ENCODE measurements around the gene COG4. TPM values are rescaled to one million over a fixed set of nuclear protein-coding genes. Genes with fewer than 3 reads are reported as not detected.

The COG4 gene
- 10 to 100 TPM; 33.9 to 41.2 TPM for total RNA-seq
- long read RNA-seq, transcript COG4-201 (19 exons, 2,833 nt) = major isoform, 93 of 109 reads
- long read RNA-seq, partial matches to known transcripts = 4 of 109 reads
- long read RNA-seq, other reads (novel, unspliced or antisense) = 10 of 109 reads

DNA sequence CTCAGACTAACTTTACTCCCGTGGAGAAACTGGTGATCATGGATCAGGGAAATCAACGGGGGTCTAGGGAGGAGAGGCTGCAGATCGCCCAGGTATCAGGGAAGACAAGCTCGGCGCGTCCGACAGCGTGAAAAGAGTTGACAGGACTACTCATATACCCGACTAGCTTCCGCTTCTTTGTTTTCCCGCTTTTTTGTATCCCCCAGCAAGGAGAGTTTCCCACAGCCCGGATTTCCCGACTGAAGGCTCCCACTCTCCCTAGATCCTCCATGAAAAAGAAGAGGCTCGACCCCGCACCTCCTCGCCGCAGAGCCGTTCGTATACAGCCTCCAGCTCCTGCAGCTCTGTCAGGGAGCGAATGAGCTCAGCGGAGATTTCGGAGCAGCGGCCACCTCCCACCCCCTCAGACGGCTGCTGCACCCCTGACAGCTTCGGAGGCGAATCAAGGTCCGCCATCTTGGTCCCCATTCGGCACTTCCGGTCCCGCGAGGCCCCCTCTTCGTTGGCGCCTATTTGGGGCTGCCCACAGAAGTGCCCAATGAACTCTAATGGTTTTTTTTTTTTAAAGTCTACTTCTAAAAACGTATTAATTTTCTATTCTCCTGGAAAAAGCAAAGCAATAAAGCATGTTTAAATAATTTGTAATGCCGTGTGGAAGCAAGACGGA, at the start of gene COG4:
TSS of gene COG4 (minus strand) at position 479 of the 667 bp plus-strand sequence. CDS start at position 468, 11 bp downstream.
- DNase-seq (peak; percentile 91), ATAC-seq (peak; percentile 91 to 92)
- intact Hi-C loops (cut with DNase I) = no loop called here

DNA sequence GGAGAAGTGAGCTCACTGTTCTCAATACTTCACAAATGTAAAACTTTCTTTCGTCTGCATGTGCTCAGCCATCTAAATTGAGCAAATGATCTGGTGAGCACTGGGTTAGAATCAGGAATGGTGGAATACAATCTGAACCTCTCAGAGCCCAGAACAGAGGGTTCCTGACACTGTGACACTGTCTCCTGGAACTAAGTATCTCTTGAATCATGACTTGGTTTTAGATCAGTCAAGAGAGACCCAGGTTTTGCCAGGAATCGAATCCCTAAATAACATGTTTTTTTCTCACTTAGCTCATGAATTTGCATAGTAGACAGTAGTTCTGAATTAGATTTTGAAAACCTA, 49.5 kb upstream of the COG4 start:
- intact Hi-C loops (cut with DNase I) = loop anchor here in 1 of 2 donors (5.0 kb wide), 1 partner anchor 46 kb away; no protein-coding TSS in a partner anchor
- ATAC-seq (no peak), DNase-seq (no peak)

DNA sequence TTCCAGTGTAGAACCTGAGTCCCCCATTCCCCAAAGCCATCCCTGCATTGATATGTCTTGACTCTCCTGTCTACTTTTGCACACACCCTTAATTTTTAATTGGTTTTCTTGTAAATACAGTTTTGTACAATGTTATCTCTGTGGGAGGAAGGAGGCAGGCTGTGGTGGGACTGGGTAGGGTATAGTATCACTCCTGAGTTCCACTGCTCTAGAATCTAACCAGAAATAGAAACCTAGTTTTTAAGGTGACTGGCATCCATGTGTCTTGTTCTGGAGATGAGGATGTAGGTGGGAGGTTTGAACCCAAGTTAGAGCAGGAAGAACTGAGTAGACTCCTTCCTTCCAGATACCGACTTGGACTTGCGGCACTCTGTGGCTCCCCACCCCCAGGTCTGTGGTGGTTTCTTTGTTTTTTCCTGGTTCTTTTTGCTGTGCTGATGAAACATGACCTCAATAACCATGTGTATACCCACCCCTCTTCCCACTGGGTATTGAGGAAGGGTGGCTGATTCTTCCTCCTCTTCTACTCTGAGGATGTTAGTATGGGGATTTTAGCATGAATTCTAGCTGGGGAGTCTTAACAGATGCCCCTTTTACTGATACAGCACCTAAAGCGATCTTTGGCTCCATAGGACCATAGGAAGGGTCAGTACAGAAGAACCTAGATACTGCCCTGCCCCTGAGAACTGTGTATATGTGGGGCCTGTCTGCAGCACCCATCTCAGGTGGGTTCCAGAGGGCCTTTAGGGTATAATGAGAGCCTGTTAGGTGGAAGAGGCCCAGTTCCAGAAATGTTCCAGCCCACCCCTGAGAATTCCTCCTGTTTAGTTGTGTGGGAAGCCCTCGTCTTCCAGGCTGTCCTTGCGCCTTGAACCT, 48.9 kb upstream of the COG4 start:
- ATAC-seq (no peak), DNase-seq (no peak)
- intact Hi-C loops (cut with DNase I) = loop anchor here in 1 of 2 donors (5.0 kb wide), 1 partner anchor 45 kb away; no protein-coding TSS in a partner anchor

DNA sequence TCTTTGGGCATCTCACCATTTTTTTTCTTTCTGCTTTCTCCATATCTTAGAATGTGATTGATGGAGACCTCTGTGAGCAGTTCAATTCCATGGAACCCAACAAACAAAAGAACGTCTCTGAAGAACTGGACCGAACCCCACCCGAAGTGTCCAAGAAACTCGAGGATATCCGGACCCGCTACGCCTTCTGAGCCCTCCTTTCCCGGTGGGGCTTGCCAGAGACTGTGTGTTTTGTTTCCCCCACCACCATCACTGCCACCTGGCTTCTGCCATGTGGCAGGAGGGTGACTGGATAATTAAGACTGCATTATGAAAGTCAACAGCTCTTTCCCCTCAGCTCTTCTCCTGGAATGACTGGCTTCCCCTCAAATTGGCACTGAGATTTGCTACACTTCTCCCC, 48.3 kb upstream of the COG4 start:
- ATAC-seq (no peak), DNase-seq (no peak)
- intact Hi-C loops (cut with DNase I) = loop anchor here in 1 of 2 donors (5.0 kb wide), 1 partner anchor 44 kb away; no protein-coding TSS in a partner anchor

DNA sequence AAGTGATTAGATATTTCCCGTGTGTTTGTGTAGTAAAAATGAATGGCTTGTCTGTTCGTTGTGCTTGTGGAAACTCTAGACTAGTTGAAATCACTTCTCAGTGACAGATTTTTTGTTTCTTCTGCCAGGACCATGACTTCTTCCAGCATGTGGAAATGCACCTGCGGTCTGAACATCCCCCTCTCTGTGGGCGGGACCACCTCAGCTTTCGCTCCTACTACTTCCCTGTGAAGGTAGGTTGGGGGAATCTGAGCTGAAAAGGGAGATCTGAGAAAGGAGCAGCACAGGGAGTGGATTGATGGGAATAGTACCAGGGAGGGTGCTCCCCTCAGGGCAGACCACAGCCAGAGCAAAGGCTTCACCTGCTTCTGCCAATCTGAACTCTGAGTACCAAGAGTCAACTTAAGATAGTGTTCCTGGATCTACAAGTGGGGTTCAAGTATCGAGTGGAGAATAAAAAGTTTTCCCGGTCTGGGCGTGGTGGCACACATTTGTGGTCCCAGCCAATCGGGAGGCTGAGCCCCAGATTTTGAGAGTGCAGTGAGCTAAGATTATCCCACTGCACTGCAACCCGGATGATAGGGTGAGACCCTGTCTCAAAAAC, 47.7 kb upstream of the COG4 start:
- no peak for DNase-seq
- intact Hi-C loops (cut with DNase I) = loop anchor here in 1 of 2 donors (5.0 kb wide), 1 partner anchor 44 kb away; no protein-coding TSS in a partner anchor
- no peak for ATAC-seq

DNA sequence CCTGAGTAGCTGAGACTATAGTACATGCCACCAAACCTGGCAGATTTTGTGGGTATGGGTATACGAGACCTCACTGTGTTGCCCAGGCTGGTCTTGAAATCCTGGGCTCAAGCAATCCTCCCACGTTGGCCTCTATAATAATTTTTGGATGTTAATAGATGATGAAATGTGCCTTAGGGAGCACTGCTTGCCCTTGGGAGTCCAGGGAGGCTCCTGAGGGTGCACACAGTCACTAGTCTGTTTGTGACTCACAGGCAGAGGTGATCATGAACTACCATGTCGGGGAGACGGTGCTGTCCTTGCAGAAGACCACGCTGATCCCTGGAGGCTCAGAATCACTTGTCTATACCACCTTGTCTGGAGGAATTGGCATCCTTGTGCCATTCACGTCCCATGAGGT, 46.4 kb upstream of the COG4 start:
- intact Hi-C loops (cut with DNase I) = loop anchor here in 1 of 2 donors (5.0 kb wide), 1 partner anchor 42 kb away; no protein-coding TSS in a partner anchor
- DNase-seq (no peak), ATAC-seq (no peak)

DNA sequence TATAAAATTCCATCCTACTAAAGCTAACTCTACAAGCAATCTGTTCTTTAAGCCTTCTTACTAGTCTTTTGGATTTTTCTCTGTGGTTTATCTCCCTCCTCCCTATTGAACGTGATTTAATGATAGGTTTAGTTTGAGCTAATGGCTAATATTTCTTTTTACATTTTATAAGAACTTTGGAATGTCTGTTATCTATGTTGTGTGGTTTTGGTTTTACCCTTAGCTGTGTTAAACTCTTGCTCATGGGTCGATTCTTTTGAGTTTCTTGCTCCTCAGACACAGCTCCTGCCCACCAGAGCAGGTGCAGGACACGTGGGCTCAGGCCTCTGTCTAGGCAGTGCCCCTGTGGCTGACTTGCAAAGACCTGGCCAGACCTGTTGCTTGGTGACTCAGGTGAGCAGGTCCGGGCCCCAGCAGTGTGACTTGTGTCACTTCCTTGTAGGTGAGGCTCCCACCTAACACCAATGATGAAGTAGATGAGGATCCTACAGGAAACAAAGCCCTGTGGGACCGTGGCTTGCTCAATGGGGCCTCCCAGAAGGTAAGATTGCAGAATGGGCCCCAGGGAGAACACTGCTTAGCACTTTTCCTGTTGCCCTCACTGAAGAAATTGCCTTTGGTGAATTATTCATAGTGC, 45.4 kb upstream of the COG4 start:
- no peak for ATAC-seq
- intact Hi-C loops (cut with DNase I) = no loop called here
- no peak for DNase-seq

DNA sequence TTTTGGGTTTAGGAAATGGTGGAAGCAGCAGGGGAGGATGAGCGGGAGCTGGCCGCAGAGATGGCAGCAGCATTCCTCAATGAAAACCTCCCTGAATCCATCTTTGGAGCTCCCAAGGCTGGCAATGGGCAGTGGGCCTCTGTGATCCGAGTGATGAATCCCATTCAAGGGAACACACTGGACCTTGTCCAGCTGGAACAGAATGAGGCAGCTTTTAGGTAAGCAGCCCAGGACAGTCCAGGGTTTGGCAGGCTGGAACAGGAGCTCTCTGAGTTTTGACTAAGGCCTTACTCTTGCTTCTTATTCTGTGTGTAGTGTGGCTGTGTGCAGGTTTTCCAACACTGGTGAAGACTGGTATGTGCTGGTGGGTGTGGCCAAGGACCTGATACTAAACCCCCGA, 41.7 kb upstream of the COG4 start:
- ATAC-seq = peak in 1 of 2 donors; percentile 52
- DNase-seq = no peak

DNA sequence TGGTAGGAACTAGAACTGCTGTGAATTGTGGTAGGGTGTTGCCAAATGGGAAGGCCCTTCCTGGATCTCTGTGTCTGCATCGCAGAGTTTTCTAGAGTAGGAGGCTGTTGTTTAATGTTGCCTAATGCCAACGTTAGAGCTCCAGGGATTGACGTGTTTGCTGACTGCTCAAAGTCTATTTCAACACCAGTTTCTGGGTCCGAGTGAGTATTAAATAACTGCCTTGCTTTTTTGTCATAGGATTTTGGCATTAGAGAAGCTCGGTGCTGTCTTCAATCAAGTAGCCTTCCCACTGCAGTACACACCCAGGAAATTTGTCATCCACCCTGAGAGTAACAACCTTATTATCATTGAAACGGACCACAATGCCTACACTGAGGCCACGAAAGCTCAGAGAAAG, 40.3 kb upstream of the COG4 start:
- no peak for ATAC-seq
- DNase-seq = no peak
- intact Hi-C loops (cut with DNase I) = no loop called here

More for the DNA sequence above, 41.7 kb upstream of the COG4 start:
- intact Hi-C loops (cut with DNase I) = no loop called here

DNA sequence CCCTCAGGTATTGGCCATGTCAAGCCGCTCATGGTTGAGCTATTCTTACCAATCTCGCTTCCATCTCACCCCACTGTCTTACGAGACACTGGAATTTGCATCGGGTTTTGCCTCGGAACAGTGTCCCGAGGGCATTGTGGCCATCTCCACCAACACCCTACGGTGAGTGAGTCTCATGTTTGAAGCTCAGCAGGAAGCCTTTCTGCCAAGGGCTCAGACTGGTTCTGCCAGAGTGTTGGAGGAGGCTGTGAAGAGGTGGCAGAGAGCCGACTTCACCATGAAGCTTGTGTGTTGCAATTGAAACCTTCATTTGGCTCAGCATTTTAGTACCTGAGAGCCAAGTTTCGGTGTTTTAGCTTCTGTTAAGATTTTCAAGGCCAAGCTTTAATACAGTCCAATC, 38.3 kb upstream of the COG4 start:
- DNase-seq = no peak
- intact Hi-C loops (cut with DNase I) = no loop called here
- ATAC-seq = peak in 1 of 2 donors; percentile 34

DNA sequence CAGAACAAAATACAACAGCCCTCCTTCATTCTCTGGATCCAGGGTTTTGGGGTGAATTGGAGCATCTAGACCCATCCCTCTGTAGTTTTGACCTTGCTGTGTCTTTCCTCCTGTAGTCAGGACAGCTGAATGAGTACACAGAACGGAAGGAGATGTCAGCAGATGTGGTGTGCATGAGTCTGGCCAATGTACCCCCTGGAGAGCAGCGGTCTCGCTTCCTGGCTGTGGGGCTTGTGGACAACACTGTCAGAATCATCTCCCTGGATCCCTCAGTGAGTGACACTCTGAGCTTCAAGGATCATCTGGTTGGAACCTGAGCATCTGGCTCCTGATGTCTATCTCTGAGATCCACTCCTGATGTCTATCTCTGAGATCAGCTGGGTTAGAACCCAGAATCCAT, 32.7 kb upstream of the COG4 start:
- DNase-seq (no peak), ATAC-seq (peak in 1 of 2 donors; percentile 19)
- intact Hi-C loops (cut with DNase I) = loop anchor here in 1 of 2 donors (10.0 kb wide), 1 partner anchor 201 kb away; no protein-coding TSS in a partner anchor

DNA sequence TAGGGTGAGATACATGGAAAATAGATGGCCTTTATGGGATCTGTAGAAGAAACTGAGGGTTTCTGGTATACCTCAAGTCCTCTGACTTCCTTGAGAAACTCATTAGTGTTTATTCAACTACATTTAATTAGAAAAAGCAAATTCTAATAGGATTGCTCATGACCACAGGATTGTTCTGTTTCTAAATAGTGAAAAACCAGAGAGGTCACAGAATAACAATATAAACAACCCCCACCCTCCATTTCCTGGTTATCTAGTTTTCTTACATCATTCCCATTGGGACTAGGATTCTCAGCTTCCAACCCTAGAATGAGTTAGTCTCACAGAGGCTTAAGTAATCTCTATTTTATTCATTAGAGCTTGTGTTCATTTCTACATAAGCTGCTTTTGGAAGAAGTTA, 30.3 kb upstream of the COG4 start:
- intact Hi-C loops (cut with DNase I) = loop anchor here in 1 of 2 donors (10.0 kb wide), 1 partner anchor 199 kb away; no protein-coding TSS in a partner anchor
- ATAC-seq (peak in 1 of 2 donors; percentile 25), DNase-seq (no peak)

DNA sequence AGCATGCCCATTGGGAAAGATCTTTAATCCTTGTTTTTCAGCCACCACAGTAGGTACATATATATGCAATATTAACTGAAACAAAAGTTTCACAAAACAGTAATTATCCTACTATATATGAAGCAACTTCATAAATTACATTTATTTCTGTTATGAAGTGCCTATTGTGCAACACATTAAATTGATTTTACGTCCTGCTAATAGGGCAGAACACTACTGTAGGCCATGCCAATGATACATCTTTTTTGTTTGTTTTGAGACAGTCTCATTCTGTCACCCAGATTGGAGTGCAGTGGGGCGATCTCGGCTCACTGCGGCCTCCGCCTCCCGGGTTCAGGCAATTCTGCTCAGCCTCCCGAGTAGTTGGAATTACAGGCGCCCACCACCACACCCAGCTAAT, 29.3 kb upstream of the COG4 start:
- no peak for DNase-seq
- intact Hi-C loops (cut with DNase I) = loop anchor here in 1 of 2 donors (10.0 kb wide), 1 partner anchor 198 kb away; no protein-coding TSS in a partner anchor
- no peak for ATAC-seq

DNA sequence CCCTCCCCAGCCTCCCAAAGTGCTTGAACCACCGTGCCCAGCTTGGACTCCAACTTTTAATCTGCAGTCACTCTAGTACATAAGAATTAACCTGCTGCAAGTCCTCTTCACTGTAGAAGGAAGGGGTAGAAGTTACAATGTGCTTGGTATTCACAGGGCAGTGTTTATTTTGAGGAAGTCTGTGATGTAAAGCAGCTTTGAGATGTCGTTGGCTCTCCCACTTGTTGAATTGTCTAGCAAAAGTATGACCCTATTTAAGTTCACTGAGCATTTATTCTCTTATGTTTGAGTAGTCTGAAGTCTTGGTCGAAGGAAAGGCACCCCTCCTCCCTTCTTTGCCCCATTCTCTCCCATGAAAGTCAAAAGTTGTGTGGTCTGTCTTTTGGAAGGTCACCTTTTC, 28.4 kb upstream of the COG4 start:
- DNase-seq = no peak
- intact Hi-C loops (cut with DNase I) = loop anchor here in 1 of 2 donors (10.0 kb wide), 1 partner anchor 197 kb away; no protein-coding TSS in a partner anchor
- no peak for ATAC-seq

DNA sequence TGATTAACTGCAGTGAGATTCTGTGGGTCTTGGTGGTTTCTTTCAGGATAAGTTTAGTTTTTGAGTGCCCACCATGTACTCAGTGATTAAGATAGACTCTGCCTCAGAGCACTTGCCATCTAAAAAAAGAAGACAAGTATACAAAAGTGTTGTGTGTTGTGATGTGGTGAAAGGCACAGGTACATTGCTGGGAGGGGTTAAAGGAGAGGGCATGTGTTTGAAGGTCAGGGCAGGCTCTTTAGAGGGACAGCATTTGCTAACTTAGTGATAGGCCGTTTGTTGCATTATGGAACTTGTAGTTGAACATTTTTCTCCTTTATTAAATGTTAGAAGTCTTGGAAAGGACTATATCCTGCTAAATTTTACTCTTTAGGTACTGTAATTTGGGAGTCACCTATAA, 26.7 kb upstream of the COG4 start:
- ATAC-seq = no peak
- intact Hi-C loops (cut with DNase I) = loop anchor here in 1 of 2 donors (10.0 kb wide), 1 partner anchor 195 kb away; no protein-coding TSS in a partner anchor
- no peak for DNase-seq

DNA sequence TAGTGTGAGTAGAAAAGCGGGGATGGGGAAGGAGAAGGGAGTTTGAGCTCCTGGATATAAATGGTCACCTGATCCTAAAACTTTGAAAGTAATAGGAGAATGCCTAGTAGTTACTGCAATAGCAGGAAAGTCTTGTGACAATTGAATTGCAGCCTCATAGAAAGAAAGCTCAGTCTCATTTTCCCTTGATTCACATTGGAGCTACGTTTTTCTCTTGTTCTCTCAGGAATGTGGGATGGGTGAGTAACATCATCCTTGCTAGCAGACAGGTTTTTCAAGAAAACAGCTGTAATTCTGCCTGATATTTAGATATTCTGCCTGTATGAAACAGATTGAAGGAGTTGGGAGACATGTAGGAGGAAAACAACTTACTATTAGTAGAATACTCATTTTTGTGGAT, 25.6 kb upstream of the COG4 start:
- DNase-seq (no peak), ATAC-seq (no peak)
- intact Hi-C loops (cut with DNase I) = no loop called here

DNA sequence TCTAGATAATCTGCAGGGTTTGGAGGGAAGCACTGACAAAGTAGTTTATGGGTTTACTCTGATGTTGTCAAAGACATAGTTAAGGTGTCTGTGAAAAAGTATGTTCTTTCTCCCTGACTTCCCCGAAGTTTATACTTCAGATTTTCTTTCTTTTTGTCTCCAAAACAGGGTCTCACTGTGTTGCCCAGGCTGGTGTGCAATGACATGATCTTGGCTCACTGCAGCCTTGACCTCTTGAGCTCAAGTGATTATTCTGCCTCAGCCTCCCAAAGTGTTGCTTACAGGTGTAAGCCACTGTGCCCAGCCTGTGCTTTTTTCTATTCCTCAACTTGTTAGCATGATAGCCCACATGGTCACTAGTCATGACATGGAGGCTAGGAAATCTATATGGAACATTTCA, 21.2 kb upstream of the COG4 start:
- no peak for ATAC-seq
- intact Hi-C loops (cut with DNase I) = no loop called here
- DNase-seq = no peak

DNA sequence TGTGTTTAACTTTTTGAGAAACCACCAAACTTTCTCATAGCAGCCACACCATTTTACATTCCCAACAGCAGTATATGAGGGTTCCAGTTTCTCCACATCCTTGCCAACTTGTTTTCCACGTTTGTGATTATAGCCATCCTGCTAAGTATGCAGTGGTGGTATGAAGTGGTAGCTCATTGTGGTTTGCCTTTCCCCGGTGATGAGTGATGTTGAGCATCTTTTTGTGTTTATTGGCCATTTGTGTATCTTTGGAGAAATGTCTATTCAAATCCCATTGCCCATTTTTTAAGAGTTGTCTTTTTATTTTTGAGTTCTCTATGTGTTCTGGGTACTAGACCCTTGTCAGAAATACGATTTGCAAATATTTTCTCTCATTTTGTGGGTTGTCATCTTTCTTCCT, 17.6 kb upstream of the COG4 start:
- no peak for ATAC-seq
- no peak for DNase-seq
- intact Hi-C loops (cut with DNase I) = no loop called here

DNA sequence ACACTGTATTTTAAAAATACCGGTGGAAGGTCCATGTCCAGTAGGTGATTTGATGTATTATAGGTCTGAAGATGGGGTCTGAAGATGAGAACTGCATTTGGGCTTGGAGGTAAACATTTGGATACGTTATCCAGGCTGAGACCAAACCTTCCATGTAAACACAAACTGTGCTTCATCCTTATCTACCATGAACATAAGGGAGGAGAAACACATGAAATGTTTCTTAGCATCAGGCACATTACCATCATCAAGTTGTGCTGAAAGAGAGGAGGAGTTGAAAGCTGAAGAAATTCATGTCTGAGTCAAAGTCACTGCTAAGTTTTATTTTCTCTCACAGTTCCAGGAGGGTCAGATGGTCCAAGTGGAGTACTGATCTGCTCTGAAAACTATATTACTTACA, 11.6 kb upstream of the COG4 start:
- no peak for ATAC-seq
- no peak for DNase-seq
- intact Hi-C loops (cut with DNase I) = loop anchor here in 1 of 2 donors (5.0 kb wide), 1 partner anchor 117 kb away; no protein-coding TSS in a partner anchor

All from left cardiac atrium (tissue), 4 donors.